IMR-90 (cell line): ENCODE results near the gene UBAC1. TPM values are rescaled to one million over a fixed set of nuclear protein-coding genes. Genes with fewer than 3 reads are reported as not detected.

ENCODE experiments used
- ATAC-seq: fragments of 200-7000 bp; cut with Tn5 transposase; 2 replicates; pipeline ENCODE4 v1.9.1; 2020; ENCODE audit warnings: low read depth, mild to moderate bottlenecking, moderate library complexity
- BruUV-seq: library from RNA; stranded (reverse); fragments of 400-500 nt; replicated peaks from 2 replicates; lab custom pipeline; 2021; lab: Mats Ljungman, UMichigan
- CTCF ChIA-PET: fragments of 300-600 bp; formaldehyde crosslinking; extraction: SDS; loops from one replicate; lab custom pipeline; 2021; ENCODE audit warnings: antibody characterized with exemption; lab: Yijun Ruan, JAX
- POLR2A ChIA-PET: fragments of 300-600 bp; sonication (Branson Sonifier 250); formaldehyde crosslinking; loops from one replicate; lab custom pipeline; 2022; ENCODE audit warnings: antibody characterized with exemption; ENCODE audit not compliant: unreplicated experiment; lab: Charles Lee
- DNase-seq: peaks from one replicate; pipeline ENCODE4 v3.0.0; 2013
- H2AFZ ChIP-seq: replicated peaks from 2 replicates; pipeline ENCODE3; 2013; ENCODE audit warnings: low read length, mild to moderate bottlenecking; ENCODE audit not compliant: poor library complexity
- H2AK5ac ChIP-seq: 2 replicates; pipeline ENCODE4 v1.6.1; 2013; ENCODE audit warnings: low read depth, low read length, inconsistent platforms
- H2AK9ac ChIP-seq: replicated peaks from 2 replicates; pipeline ENCODE3; 2013; ENCODE audit warnings: mild to moderate bottlenecking, low read depth, low read length, moderate library complexity; ENCODE audit not compliant: poor library complexity
- H2BK120ac ChIP-seq: 2 replicates; pipeline ENCODE4 v1.6.1; 2013; ENCODE audit warnings: low read depth, low read length, inconsistent platforms
- H2BK15ac ChIP-seq: 3 replicates; pipeline ENCODE4 v1.6.1; 2013; ENCODE audit warnings: low read depth, low read length, inconsistent platforms
- H2BK20ac ChIP-seq: 2 replicates; pipeline ENCODE4 v1.6.1; 2013; ENCODE audit warnings: low read depth, mild to moderate bottlenecking, inconsistent platforms, low read length, moderate library complexity
- H2BK5ac ChIP-seq: 2 replicates; pipeline ENCODE4 v1.6.1; 2013; ENCODE audit warnings: mild to moderate bottlenecking, low read depth, low read length, inconsistent platforms; ENCODE audit not compliant: poor library complexity, severe bottlenecking
- H3K14ac ChIP-seq: replicated peaks from 2 replicates; pipeline ENCODE4 v1.6.1; 2013; ENCODE audit warnings: low read depth, low read length, inconsistent platforms
- H3K18ac ChIP-seq: 2 replicates; pipeline ENCODE4 v1.6.1; 2013; ENCODE audit warnings: low read depth, low read length, control low read depth
- H3K23ac ChIP-seq: 2 replicates; pipeline ENCODE4 v1.6.1; 2013; ENCODE audit warnings: low read depth, low read length, inconsistent platforms
- H3K27ac ChIP-seq: 2 replicates; pipeline ENCODE4 v1.5.1; 2013; ENCODE audit warnings: mild to moderate bottlenecking, control low read depth, low read length; ENCODE audit not compliant: insufficient read depth
- H3K27me3 ChIP-seq: 2 replicates; pipeline ENCODE4 v1.6.1; 2013; ENCODE audit warnings: low read length; ENCODE audit not compliant: control insufficient read depth, insufficient read depth
- H3K36me3 ChIP-seq: 2 replicates; pipeline ENCODE4 v1.6.1; 2013; ENCODE audit warnings: low read length, mixed read lengths; ENCODE audit not compliant: control insufficient read depth, insufficient read depth
- H3K4ac ChIP-seq: 2 replicates; pipeline ENCODE4 v1.6.1; 2013; ENCODE audit warnings: low read depth, low read length, inconsistent platforms
- H3K4me1 ChIP-seq: 2 replicates; pipeline ENCODE4 v1.6.1; 2013; ENCODE audit warnings: low read length, mixed read lengths; ENCODE audit not compliant: control insufficient read depth, insufficient read depth
- H3K4me2 ChIP-seq: 2 replicates; pipeline ENCODE4 v1.6.1; 2013; ENCODE audit warnings: low read depth, mild to moderate bottlenecking, control low read depth, low read length, moderate library complexity
- H3K4me3 ChIP-seq: 2 replicates; pipeline ENCODE4 v1.5.1; 2013; ENCODE audit warnings: low read depth, mild to moderate bottlenecking, control low read depth, low read length, moderate library complexity; ENCODE audit not compliant: insufficient read depth
- H3K56ac ChIP-seq: 2 replicates; pipeline ENCODE4 v1.6.1; 2013; ENCODE audit warnings: low read length, inconsistent platforms; ENCODE audit not compliant: insufficient read depth; ENCODE audit errors: extremely low read depth
- H3K79me1 ChIP-seq, 2 experiments: 2 replicates each; pipeline ENCODE4 v1.6.1; 2013; ENCODE audit warnings: low read length in 2 of 2, inconsistent platforms in 1 of 2, low read depth in 1 of 2
- H3K9ac ChIP-seq: 2 replicates; pipeline ENCODE4 v1.6.1; 2013; ENCODE audit warnings: low read depth, low read length, control low read depth
- H3K9me1 ChIP-seq: 2 replicates; pipeline ENCODE4 v1.6.1; 2013; ENCODE audit warnings: low read length, inconsistent platforms; ENCODE audit not compliant: insufficient read depth
- H3K9me3 ChIP-seq: 2 replicates; pipeline ENCODE4 v1.6.1; 2013; ENCODE audit warnings: low read length; ENCODE audit not compliant: control insufficient read depth, insufficient read depth
- H4K20me1 ChIP-seq: 2 replicates; pipeline ENCODE4 v1.6.1; 2013; ENCODE audit warnings: low read length, inconsistent platforms; ENCODE audit not compliant: insufficient read depth
- H4K5ac ChIP-seq: 2 replicates; pipeline ENCODE4 v1.6.1; 2013; ENCODE audit warnings: mild to moderate bottlenecking, low read depth, low read length, control low read depth
- H4K8ac ChIP-seq, 2 experiments: 2 replicates each; pipeline ENCODE4 v1.6.1; 2013; ENCODE audit warnings: low read depth in 2 of 2, low read length in 2 of 2, control low read depth in 1 of 2, inconsistent platforms in 1 of 2
- H4K91ac ChIP-seq: 2 replicates; pipeline ENCODE4 v1.6.1; 2013; ENCODE audit warnings: low read depth, low read length, inconsistent platforms; ENCODE audit not compliant: insufficient read depth
- BHLHE40 ChIP-seq: fragments of 150-350 bp; IDR thresholded peaks from 2 replicates; pipeline ENCODE4 v1.6.1; 2016; ENCODE audit warnings: mild to moderate bottlenecking, low read depth, low read length
- CEBPB ChIP-seq: IDR thresholded peaks from 2 replicates; pipeline ENCODE4 v1.6.1; 2012; ENCODE audit warnings: low read depth, low read length, improper control_type of control experiment
- CHD1 ChIP-seq: IDR thresholded peaks from 2 replicates; pipeline ENCODE4 v1.6.1; 2012; ENCODE audit warnings: low read depth, low read length, improper control_type of control experiment
- CTCF ChIP-seq: conservative IDR thresholded peaks from 2 replicates; pipeline ENCODE4 v1.5.1; 2012; ENCODE audit warnings: mild to moderate bottlenecking, low read depth, low read length, improper control_type of control experiment
- ELK1 ChIP-seq: fragments of 150-350 bp; IDR thresholded peaks from 2 replicates; pipeline ENCODE4 v1.6.1; 2016; ENCODE audit warnings: low read depth, mild to moderate bottlenecking, low read length, moderate library complexity, borderline replicate concordance
- FOS ChIP-seq: fragments of 150-350 bp; IDR thresholded peaks from 2 replicates; pipeline ENCODE4 v1.6.1; 2016; ENCODE audit warnings: low read depth, low read length
- MAFK ChIP-seq: IDR thresholded peaks from 2 replicates; pipeline ENCODE4 v1.6.1; 2012; ENCODE audit warnings: low read depth, low read length, improper control_type of control experiment
- MAZ ChIP-seq: IDR thresholded peaks from 2 replicates; pipeline ENCODE4 v1.6.1; 2012; ENCODE audit warnings: low read depth, mild to moderate bottlenecking, low read length, improper control_type of control experiment, moderate library complexity, borderline replicate concordance
- MXI1 ChIP-seq: IDR thresholded peaks from 2 replicates; pipeline ENCODE4 v1.6.1; 2012; ENCODE audit warnings: low read depth, mild to moderate bottlenecking, low read length, moderate library complexity, borderline replicate concordance
- NFE2L2 ChIP-seq: fragments of 150-350 bp; IDR thresholded peaks from 2 replicates; pipeline ENCODE4 v1.6.1; 2016; ENCODE audit warnings: low read depth, mild to moderate bottlenecking, low read length
- POLR2A ChIP-seq: IDR thresholded peaks from 2 replicates; pipeline ENCODE4 v1.6.1; 2012; ENCODE audit warnings: mild to moderate bottlenecking, low read depth, low read length
- RAD21 ChIP-seq: IDR thresholded peaks from 2 replicates; pipeline ENCODE4 v1.6.1; 2012; ENCODE audit warnings: low read length, improper control_type of control experiment
- RCOR1 ChIP-seq: IDR thresholded peaks from 2 replicates; pipeline ENCODE4 v1.6.1; 2012; ENCODE audit warnings: mild to moderate bottlenecking, low read length, improper control_type of control experiment; ENCODE audit not compliant: insufficient replicate concordance
- RFX5 ChIP-seq: IDR thresholded peaks from 2 replicates; pipeline ENCODE4 v1.8.0; 2012; ENCODE audit warnings: low read depth, mild to moderate bottlenecking, low read length, moderate library complexity
- SMC3 ChIP-seq: fragments of 150-350 bp; IDR thresholded peaks from 2 replicates; pipeline ENCODE4 v1.6.1; 2016; ENCODE audit warnings: low read depth, mild to moderate bottlenecking, antibody characterized with exemption, low read length, moderate library complexity
- USF2 ChIP-seq: fragments of 150-350 bp; IDR thresholded peaks from 2 replicates; pipeline ENCODE4 v1.6.1; 2017; ENCODE audit warnings: mild to moderate bottlenecking, antibody characterized with exemption, low read length, low read depth
- WGBS, 2 experiments: methylation state at CpG; one replicate each; pipeline versions ENCODE4 v1.1.5 to v1.1.7; 2013; ENCODE audit warnings: missing lambda C conversion rate in 2 of 2; ENCODE audit not compliant: insufficient read length in 1 of 2; ENCODE audit errors: extremely low coverage in 2 of 2; 5-methylcytosine and 5-hydroxymethylcytosine counted together
- dilution Hi-C: fragments of 300-500 bp; cut with HindIII; formaldehyde crosslinking; loops from one replicate; pipeline ENCODE4 v1.14.3; 2018; ENCODE audit warnings: low sequenced_read_pairs; ENCODE audit not compliant: unreplicated experiment
- in situ Hi-C: fragments of 300-500 bp; cut with MboI; formaldehyde crosslinking; loops from 3 replicates; pipeline ENCODE4 v1.14.3; 2019; ENCODE audit warnings: low sequenced_read_pairs, inconsistent platforms, mixed read lengths
- intact Hi-C: fragments of 100-400 bp; cut with micrococcal nuclease; formaldehyde crosslinking; loops from 2 replicates; pipeline ENCODE4 v1.10.0; 2022
- polyA plus RNA-seq, 3 experiments: library from polyadenylated mRNA; depleted of rRNA; stranded (reverse); fragments of >200 nt; gene quantifications; 2 replicates each; pipeline ENCODE4 v1.2.3, GENCODE V29; 2012; ENCODE audit warnings: low replicate concordance in 1 of 3
- total RNA-seq: library from RNA; depleted of rRNA; stranded (reverse); fragments of >200 nt; gene quantifications from 2 replicates; pipeline ENCODE4 v1.2.3, GENCODE V29; 2012

The UBAC1 gene
- total and polyA plus RNA-seq, 2 of the 4 experiments (the other 2 are of a cell fraction) = 25.3 to 33.9 TPM

- Histone ChIP-seq H3K9me3 (peaks cover 2% of the 10 kb centered on the region; the same call in 1 of the 2 replicates), H3K9ac (no peak overlapping the region), H4K91ac (no peak overlapping the region), H3K36me3 (no peaks in the 10 kb centered on the region), H3K14ac (no peak overlapping the region), H2BK120ac (no peak overlapping the region), H3K56ac (no peak overlapping the region), H2AK5ac (no peak overlapping the region), H3K23ac (no peak overlapping the region), H3K18ac (no peak overlapping the region), H3K9me1 (peaks cover 16% of the 10 kb centered on the region; the same call in 1 of the 2 replicates), H4K5ac (no peak overlapping the region), H3K4me2 (no peak overlapping the region), H2BK5ac (no peak overlapping the region), H4K8ac (no peak overlapping the region), H2AK9ac (no peak overlapping the region), H2AFZ (no peak overlapping the region), H3K4ac (no peak overlapping the region), H3K27me3 (no peaks in the 10 kb centered on the region), H3K4me3 (no peak overlapping the region), H3K27ac (no peak overlapping the region), H3K4me1 (no peaks in the 10 kb centered on the region), H2BK20ac (no peak overlapping the region), H2BK15ac (no peak overlapping the region), H4K20me1 (peaks cover 86% of the 10 kb centered on the region), H3K79me1 (peaks cover 41 to 72% of the 10 kb centered on the region in 2 experiments)
- dilution Hi-C loops (no loop called here), intact Hi-C loops (no loop called here), in situ Hi-C loops (no loop called here)
- TF ChIP-seq MAFK = no peak
- TF ChIP-seq CHD1 = no peak
- TF ChIP-seq POLR2A = no peak
- TF ChIP-seq CTCF = no peak
- no peak for TF ChIP-seq CEBPB
- TF ChIP-seq SMC3 = no peak
- no peak for TF ChIP-seq RCOR1
- TF ChIP-seq NFE2L2 = no peak
- TF ChIP-seq MXI1 = no peak
- TF ChIP-seq USF2 = no peak
- no peak for TF ChIP-seq MAZ
- no peak for TF ChIP-seq BHLHE40
- TF ChIP-seq FOS = no peak
- no peak for TF ChIP-seq RFX5
- no peak for TF ChIP-seq ELK1
- no peak for TF ChIP-seq RAD21
- ChIA-PET CTCF (no interaction called here), POLR2A (no interaction called here)
- DNase-seq (no peak), ATAC-seq (no peak)
- no CpG with 5 or more reads among the region's 2 CpGs for WGBS, 2 experiments
- BruUV-seq = no TSS peak
Measured at GRCh38 chr9:135896626-135897025, 64.5 kb downstream of the UBAC1 start.
